ENCODE measurements around the gene EVI5. TPM values are rescaled to one million over a fixed set of nuclear protein-coding genes. Genes with fewer than 3 reads are reported as not detected.

The EVI5 gene
- total and polyA plus RNA-seq, 2 experiments from 2014 or later: 24.9 to 29.0 TPM

DNA sequence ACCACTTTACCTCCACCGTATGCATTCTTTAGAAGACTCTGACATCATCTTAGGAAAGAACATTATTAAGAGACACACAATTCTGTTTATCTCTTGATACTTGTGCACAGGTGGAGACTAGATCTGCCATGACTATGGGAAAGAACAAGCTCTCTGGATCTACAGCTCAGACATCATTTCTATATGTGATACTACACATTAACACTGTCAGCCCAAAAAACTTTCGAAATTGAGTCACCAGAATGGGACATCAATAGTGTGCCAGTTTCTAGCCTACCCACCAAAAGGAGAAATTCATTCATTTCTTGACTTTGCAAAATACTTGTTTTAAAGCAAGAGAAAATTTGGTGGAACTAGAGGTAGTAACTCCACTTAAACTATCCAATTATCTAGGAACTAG lies 6.0 kb upstream of the EVI5 start:
- Histone ChIP-seq H3K4me3 (no peak overlapping the region), H2AFZ (no peak overlapping the region), H4K20me1 (ENCODE audit: insufficient read depth, poor library complexity, severe bottlenecking) (no peaks in the 10 kb centered on the region), H3K27me3 (no peaks in the 10 kb centered on the region), H3K9me2 (replicated peaks; ENCODE audit: insufficient read depth) (no peaks in the 10 kb centered on the region), H3K36me3 (replicated peaks; ENCODE audit: insufficient read depth, low read depth) (no peaks in the 10 kb centered on the region), H3K79me2 (no peaks in the 10 kb centered on the region), H3K4me2 (no peak overlapping the region), H3K27ac (no peak overlapping the region), H3K4me1 (ENCODE audit: insufficient read depth) (no peaks in the 10 kb centered on the region), H3K9me3 (ENCODE audit: low read depth) (no peaks in the 10 kb centered on the region)
- WGBS (ENCODE audit: low lambda C conversion rate, missing lambda C conversion rate): 81% methylated on average over 2 of the region's 2 CpGs
- TF ChIP-seq EZH2 (IDR thresholded peaks at IDR 0.05; ENCODE audit: borderline replicate concordance) (no peak), EZH2phosphoT487 (IDR thresholded peaks at IDR 0.05; ENCODE audit: low read depth, severe bottlenecking, unreplicated experiment) (no peak)
- TF ChIP-seq, protein P1, sequence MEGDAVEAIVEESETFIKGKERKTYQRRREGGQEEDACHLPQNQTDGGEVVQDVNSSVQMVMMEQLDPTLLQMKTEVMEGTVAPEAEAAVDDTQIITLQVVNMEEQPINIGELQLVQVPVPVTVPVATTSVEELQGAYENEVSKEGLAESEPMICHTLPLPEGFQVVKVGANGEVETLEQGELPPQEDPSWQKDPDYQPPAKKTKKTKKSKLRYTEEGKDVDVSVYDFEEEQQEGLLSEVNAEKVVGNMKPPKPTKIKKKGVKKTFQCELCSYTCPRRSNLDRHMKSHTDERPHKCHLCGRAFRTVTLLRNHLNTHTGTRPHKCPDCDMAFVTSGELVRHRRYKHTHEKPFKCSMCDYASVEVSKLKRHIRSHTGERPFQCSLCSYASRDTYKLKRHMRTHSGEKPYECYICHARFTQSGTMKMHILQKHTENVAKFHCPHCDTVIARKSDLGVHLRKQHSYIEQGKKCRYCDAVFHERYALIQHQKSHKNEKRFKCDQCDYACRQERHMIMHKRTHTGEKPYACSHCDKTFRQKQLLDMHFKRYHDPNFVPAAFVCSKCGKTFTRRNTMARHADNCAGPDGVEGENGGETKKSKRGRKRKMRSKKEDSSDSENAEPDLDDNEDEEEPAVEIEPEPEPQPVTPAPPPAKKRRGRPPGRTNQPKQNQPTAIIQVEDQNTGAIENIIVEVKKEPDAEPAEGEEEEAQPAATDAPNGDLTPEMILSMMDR (IDR thresholded peaks at IDR 0.05; ENCODE audit: poor library complexity): no peak
- DNase-seq (ENCODE audit: low spot score): no peak

DNA sequence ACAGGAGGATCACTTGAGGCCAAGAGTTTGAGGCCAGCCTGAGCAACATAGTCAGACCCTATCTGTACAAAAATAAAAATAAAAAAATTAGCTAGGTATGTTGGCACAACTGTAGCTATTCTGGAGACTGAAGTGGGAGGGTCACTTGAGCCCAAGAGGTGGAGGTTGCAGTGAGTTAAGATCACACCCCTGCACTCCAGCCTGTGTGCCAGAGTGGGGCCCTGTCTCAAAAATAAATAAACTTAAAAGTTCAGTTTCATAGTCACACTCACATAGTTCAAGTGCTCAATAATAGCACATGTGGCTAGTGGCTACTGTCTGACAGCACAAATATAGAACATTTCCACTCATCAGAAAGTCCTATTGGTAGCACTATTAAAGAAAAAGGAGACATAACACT lies 5.2 kb upstream of the EVI5 start:
- no peaks in the 10 kb centered on the region for H3K4me1 ChIP-seq (ENCODE audit: insufficient read depth)
- no peaks in the 10 kb centered on the region for H3K9me3 ChIP-seq (ENCODE audit: low read depth)
- H3K9me2 ChIP-seq (replicated peaks; ENCODE audit: insufficient read depth): no peaks in the 10 kb centered on the region
- TF ChIP-seq, protein P1 (IDR thresholded peaks at IDR 0.05; ENCODE audit: poor library complexity): no peak
- TF ChIP-seq EZH2phosphoT487 (IDR thresholded peaks at IDR 0.05; ENCODE audit: low read depth, severe bottlenecking, unreplicated experiment): no peak
- no peak for TF ChIP-seq EZH2 (IDR thresholded peaks at IDR 0.05; ENCODE audit: borderline replicate concordance)
- no peaks in the 10 kb centered on the region for H4K20me1 ChIP-seq (ENCODE audit: insufficient read depth, poor library complexity, severe bottlenecking)
- H3K27me3 ChIP-seq: no peaks in the 10 kb centered on the region
- H3K4me3 ChIP-seq: no peak overlapping the region
- no peak for DNase-seq (ENCODE audit: low spot score)
- no peak overlapping the region for H3K4me2 ChIP-seq
- H3K27ac ChIP-seq: no peak overlapping the region
- H3K79me2 ChIP-seq: no peaks in the 10 kb centered on the region
- no peak overlapping the region for H2AFZ ChIP-seq
- H3K36me3 ChIP-seq (replicated peaks; ENCODE audit: insufficient read depth, low read depth): no peaks in the 10 kb centered on the region

DNA sequence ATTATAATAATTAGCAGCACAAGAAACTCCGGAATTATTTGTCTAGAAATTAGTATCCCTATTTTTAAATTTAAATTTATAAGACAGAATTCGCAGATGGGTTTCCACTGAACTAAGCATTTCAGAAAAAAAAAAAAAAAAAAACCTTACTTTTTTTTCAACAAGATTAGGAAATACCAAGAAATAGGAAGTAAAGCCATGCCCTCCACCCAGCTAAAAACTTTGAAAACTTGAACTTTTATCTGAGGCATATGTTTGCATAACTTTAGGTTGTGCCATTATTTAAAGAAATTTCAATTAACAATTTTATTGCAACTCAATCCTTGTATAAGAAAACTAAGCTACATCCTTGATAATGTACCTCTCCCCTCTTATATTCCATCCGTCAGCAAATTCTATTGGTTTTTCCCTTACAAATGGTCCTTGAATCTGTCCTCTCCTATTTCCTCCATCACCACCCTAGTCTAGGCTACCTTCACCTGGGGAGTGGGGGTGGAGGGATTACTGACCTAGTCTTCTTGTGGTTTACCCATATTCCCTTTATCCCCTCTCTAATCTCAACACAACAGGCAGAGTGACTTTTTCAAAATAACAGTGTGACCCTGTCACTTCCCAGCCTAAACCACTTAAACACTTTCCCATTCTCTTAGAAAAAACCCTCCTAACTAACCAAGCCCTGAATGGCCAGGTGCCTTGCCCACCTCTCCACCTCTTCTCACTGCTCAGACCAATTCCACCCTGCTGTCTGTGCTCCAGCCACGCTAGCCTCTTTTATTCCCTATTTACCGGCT lies 1.4 kb upstream of the EVI5 start:
- no peak overlapping the region for H3K27ac ChIP-seq
- TF ChIP-seq, protein P1 (IDR thresholded peaks at IDR 0.05; ENCODE audit: poor library complexity): no peak
- TF ChIP-seq EZH2 (IDR thresholded peaks at IDR 0.05; ENCODE audit: borderline replicate concordance) (no peak), EZH2phosphoT487 (IDR thresholded peaks at IDR 0.05; ENCODE audit: low read depth, severe bottlenecking, unreplicated experiment) (no peak)

More for the DNA sequence above, 1.4 kb upstream of the EVI5 start:
- Histone ChIP-seq H3K79me2 (peaks cover 29% of the 10 kb centered on the region), H3K4me3 (no peak overlapping the region), H3K36me3 (replicated peaks; ENCODE audit: insufficient read depth, low read depth) (no peaks in the 10 kb centered on the region), H4K20me1 (ENCODE audit: insufficient read depth, poor library complexity, severe bottlenecking) (peaks cover 10% of the 10 kb centered on the region), H3K9me2 (replicated peaks; ENCODE audit: insufficient read depth) (no peaks in the 10 kb centered on the region), H2AFZ (no peak overlapping the region), H3K4me1 (ENCODE audit: insufficient read depth) (peaks cover 5% of the 10 kb centered on the region), H3K4me2 (no peak overlapping the region), H3K9me3 (ENCODE audit: low read depth) (no peaks in the 10 kb centered on the region), H3K27me3 (no peaks in the 10 kb centered on the region)
- WGBS (ENCODE audit: low lambda C conversion rate, missing lambda C conversion rate): 90% methylated on average over 5 of the region's 5 CpGs
- no peak for DNase-seq (ENCODE audit: low spot score)

Measured in hepatocyte (in vitro differentiated cells).